ENCODE measurements around the gene KIF3B.
"Not testable (repeated sequence)": the region's sequence is repeated elsewhere in the genome, so short reads cannot be mapped to it uniquely, and the experiment has no call there.

KIF3B gene

GRCh38 chr20:32333181-32333987 is 55.9 kb downstream of the KIF3B start:
- no peak for DNase-seq

DNA sequence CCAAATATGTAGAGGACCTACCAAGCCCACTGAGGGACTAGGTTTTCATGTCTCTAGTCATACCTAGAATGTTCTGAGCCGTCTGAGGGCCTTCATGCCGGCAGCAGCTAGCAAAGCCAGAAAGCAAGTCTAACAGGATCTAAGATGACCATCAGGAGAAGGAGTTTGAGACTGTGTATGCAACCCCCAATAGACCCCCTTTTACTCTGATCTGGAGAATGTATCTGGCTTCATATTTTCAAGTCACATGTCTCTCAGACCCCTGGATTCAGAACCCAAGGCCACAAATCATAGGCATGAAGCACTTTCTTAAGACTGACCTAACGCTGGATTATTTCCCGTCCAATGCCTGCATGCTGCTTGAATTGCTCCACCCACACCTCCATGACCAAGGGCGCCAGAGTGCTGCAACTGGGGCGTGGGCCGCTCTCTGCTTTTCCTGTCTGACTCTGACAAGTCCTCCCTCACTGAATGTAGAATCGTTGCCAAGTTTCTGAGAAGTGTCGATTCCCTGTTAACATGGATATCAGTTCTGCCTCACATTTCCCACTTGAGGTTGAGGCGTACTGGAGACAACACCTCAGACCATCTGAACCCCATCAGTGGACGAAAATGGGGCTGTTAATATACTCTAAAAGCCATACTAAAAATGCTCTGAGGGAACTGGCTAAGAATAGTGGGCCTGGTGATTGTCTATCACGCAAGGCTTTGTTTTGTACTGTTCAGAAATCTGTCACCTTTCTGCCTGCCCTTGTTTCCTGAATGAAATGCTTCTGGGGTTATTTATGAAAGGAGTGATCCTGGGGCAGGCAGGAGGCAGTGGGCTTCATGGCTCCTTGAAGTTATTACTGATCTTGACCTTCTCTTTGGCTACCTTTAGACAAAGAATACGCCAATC is 56.8 kb downstream of the KIF3B start:
- DNase-seq, result no peak

DNA sequence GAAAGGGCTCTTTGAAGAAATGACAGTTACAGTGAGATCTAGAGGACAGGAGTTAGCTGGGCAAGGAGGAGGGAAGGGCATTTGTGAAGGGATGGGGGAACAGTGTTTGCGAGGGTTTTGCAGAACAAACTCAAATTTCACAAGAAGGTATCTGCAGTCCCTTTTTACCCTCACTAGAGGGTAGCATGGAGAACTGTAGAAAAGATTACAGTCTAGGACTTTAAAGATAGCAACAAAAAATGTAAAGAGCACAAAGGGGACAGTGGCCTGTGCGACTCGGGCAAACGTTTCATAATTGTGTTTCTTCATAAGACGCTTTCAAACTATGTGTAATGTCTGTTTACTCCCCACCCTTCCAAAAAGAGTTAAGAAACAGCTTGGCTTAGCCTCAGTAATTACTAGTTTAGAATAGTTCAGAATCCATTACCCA is 59.5 kb downstream of the KIF3B start:
- peak; percentile 70 for DNase-seq

DNA sequence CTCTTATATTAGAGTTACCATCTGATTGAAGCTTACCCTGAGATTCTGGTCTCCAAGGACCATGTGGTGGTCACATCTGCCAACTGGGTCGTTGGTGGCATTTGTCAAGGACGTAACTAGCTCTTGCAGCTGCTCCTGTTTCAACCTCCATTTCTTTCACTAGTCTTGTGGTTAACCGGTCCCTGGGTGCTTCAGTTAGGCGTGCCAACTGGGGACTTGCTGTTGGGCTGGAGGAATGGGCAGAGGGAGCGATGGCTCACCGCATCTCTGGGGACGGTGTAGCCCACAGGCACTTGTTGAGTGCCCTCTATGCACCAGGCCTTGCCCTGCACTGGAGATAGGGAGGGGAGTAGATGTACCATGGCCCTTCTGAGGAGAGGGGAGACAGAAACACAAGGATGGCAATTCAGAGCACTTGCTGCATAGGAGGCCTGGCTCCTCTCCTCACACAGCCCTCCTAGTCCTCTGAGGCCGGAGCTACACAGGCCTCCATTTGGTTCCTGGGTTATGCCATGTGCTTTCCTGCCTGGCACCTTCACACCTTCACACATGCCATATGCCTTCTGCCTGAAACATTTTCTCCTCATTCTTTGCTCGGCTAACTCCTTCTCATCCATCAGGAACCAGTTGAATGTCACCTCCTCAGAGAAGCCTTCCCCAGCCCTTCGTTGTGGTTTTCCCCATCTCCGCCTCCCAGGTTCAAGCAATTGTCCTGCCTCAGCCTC is 60.6 kb downstream of the KIF3B start:
- DNase-seq, result no peak

- no peak for DNase-seq
Measured at GRCh38 chr20:32338665-32339064, 61.2 kb downstream of the KIF3B start.

GRCh38 chr20:32339116-32339515 is 61.7 kb downstream of the KIF3B start:
- DNase-seq, result no peak

DNA sequence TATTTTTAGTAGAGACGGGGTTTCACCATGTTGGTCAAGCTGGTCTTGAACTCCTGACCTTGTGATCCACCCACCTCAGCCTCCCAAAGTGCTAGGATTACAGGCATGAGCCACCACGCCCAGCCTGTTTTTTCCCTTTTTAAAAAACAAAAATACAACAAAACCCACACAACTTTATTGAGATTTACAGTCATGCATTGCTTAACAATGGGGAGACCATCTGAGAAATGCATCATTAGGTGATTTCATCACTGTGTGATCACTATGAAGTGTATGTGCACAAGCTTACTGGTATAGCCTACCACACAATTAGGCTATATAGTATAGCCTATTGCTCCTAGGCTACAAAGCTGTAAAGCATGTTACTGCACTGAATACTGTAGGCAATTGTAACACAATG is 63.6 kb downstream of the KIF3B start:
- DNase-seq, result not testable (repeated sequence)

DNA sequence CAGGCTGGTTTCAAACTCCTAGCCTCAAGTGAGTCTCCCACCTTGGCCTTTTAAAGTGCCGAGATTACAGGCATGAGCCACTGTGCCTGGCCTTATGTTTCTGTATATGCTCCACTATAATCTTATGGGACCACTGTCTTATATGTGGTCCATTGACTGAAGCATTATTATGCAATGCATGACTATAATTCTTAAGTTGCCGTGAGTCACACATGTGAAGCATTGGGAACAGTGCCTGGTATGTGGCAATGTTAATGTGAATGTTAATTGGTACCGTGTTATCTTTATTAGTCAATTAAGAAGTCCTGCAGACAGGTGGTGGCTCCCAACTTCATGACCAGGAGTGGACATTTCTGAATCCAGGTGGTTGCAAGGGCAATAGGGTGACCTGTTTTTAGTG is 66.0 kb downstream of the KIF3B start:
- DNase-seq, result no peak

GRCh38 chr20:32344835-32345506 is 67.5 kb downstream of the KIF3B start:
- DNase-seq, result no peak

GRCh38 chr20:32348207-32348606 is 70.8 kb downstream of the KIF3B start:
- DNase-seq, result no peak

- no peak for DNase-seq
Measured at GRCh38 chr20:32350421-32350820, 73.0 kb downstream of the KIF3B start.

DNA sequence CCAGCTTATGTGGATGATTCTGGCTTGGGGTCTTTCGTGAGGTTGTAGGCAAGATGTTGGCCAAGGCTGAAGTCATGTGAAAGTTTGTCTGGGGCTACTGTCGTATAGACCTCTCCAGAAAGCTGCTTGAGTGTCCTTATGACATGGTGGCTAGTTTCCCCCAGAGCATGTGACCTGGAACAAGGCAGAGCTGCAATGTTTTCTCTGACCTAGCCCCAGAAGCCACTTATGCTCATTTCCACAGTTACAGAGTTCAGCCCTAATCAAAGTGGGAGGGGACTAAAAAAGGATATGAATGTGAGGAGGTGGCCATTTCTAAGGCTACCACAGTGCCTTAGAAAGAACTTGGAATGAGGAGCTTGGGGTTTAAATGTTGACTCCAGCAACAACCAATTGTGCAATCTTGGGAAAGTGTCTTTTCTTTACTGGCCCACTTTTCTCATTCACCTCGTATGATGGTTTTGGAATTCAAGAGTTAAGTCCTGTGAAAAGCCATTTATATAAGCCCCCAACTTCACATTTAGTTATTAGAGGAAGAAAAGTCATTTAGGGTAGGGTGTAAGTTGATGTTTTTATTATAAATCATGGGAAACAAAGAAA is 74.8 kb downstream of the KIF3B start:
- no peak for DNase-seq

- DNase-seq, result no peak
Measured at GRCh38 chr20:32353848-32354496, 76.5 kb downstream of the KIF3B start.

DNA sequence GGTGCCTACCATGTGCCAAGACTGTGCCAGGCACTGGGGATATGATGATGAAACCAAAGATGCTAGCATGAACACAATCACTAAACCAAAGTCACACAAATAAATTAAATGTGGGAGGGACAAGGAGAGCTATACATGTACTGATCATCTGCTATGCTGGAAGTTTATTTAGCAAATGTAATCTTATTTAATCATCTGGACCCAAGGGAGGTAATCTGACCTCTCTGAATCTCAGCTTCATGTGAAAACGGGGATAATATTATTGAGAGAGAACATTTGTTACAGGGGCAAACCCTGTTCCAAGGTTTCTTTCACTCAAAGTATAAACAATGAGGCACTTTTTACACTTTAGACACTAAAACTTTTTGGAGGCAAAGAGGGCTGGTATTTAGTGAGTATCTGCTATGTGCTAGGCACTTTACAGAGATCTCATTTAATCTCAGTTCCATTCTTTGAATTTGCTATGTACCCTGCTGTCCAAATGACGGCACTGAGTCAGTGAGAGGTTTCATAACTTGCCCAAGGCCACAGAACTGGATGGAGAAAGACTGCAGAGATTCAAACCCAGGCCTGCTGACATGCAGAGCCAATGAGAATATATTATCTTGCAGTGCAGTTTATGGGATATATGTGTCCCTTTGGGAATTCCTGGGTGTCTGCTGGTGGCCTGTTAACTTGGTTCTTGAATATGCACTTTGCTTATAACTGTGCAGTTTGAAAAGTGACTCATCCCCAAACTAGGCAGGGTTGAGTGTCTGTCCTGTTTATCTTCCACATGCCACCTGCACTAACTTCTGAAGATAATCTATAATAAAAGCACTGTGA is 77.4 kb downstream of the KIF3B start:
- DNase-seq, result peak; percentile 25

GRCh38 chr20:32355417-32355841 is 78.0 kb downstream of the KIF3B start:
- DNase-seq, result no peak

DNA sequence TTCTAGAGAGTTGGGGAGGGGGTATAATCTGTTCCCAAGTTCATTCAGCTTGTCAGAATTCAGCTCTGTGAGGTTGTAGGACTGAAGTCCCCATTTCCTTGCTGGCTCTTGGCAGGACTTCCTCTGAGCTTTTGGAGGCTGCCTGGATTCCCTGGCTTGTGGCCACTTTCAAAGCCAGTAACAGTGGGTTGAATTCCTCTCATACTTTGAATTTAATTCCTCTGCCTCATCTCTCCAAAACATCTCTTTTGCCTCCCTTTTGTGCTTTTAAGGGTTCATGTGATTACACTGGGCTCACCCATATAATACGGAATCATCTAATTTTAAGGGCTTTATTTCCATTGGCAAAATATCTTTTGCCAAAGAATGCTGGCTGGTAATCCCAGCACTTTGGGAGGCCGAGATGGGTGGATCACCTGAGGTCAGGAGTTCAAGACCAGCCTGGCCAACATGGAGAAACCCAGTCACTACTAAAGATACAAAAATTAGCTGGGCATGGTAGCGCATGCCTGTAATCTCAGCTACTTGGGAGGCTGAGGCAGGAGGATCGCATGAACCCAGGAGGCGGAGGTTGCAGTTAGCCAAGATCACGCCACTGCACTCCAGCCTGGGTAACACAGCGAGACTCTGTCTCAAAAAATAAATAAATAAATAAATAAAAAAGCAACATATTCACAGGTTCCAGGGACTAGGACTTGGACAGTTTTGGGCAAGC is 78.6 kb downstream of the KIF3B start:
- DNase-seq, result not testable (repeated sequence)

GRCh38 chr20:32356622-32357374 is 79.3 kb downstream of the KIF3B start:
- DNase-seq, result no peak

DNA sequence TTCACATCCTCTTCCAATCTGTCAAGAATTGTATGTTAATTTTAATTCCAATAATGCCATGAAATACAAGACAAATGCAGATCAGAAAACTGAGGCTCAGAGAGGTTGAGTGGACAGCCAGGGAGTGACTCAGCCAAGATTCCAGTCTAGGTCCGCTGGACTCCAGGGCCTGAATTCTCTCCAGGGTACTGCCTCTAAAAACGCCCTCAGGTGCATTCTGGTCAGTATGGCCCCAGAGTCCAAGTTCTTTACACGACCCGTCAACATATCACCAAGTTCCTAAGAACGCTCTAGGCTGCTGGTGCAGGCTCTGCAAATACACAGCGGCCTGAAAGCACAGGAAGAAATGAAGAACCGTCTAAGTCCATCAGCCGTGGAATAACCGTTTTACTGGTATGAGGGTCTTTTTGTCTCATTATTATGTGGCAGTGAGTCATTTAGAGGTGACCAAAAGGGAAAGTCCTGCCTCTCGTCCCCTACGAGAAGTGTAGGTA is 80.0 kb downstream of the KIF3B start:
- no peak for DNase-seq

Data from NCI-H2171 treated with DMSO at 0.1 percent for 48 hours (cell line).